K562 treated with DMSO at 1 percent for 12 hours (cell line): ENCODE measurements around the gene FBXO44. TPM values are rescaled to one million over a fixed set of nuclear protein-coding genes. Genes with fewer than 3 reads are reported as not detected.

ENCODE experiments used
- total RNA-seq: library from RNA; unstranded; fragments of 300-600 nt; gene quantifications from 2 replicates; pipeline ENCODE4 v1.2.3, GENCODE V29; 2022; ENCODE audit not compliant: insufficient read depth

The FBXO44 gene, protein sequence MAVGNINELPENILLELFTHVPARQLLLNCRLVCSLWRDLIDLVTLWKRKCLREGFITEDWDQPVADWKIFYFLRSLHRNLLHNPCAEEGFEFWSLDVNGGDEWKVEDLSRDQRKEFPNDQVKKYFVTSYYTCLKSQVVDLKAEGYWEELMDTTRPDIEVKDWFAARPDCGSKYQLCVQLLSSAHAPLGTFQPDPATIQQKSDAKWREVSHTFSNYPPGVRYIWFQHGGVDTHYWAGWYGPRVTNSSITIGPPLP
- total RNA-seq: 15.0 and 15.5 TPM in 2 replicates

DNA sequence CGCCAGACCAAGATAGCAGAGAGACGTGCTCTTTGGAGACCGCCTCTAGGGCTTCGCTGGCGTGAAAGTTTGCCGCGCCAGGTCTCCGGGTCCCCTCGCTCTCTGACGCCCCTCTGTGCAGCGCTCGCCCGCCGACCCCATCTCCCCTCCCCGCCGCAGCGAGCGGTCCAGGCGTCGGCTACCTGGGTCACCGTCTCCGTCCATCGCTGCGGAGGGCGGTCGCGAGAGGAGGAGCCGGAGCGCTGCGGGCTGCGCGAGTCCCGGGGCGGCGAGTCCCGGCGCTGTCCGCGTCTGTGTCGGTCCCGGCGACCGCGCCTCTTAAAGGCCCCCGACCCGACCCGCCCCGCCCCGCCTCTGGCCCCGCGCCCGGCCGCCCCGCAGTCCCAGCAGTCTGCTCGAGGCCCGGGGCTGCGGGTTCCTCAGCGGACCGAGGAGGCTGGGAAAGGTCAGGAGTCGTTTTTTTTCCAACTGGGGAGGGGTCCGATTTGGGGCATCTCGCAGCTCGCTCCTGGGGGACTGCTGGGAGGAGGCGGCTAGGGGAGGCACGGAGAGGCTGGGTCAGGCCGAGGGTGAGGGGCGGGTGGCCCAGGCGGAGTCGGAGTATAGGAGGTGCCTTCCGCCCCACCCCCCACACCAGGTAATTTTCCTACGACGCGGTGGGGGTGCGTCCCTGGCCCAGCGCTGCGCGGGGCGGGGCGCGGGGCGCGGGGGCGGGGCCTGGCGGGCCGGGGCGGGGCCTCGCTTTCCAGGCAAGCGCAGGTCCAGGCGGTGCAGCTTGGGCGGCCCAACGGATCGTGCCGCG, at the start of gene FBXO44, which contains the start of gene FBXO2:
Gene FBXO44 (plus strand): TSS at position 741 of the 802 bp plus-strand sequence. CDS start 959 bp downstream, outside the sequence.
Gene FBXO2 (minus strand): TSS at position 293 of the 802 bp plus-strand sequence. CDS start 89 bp downstream, at position 204.

DNA sequence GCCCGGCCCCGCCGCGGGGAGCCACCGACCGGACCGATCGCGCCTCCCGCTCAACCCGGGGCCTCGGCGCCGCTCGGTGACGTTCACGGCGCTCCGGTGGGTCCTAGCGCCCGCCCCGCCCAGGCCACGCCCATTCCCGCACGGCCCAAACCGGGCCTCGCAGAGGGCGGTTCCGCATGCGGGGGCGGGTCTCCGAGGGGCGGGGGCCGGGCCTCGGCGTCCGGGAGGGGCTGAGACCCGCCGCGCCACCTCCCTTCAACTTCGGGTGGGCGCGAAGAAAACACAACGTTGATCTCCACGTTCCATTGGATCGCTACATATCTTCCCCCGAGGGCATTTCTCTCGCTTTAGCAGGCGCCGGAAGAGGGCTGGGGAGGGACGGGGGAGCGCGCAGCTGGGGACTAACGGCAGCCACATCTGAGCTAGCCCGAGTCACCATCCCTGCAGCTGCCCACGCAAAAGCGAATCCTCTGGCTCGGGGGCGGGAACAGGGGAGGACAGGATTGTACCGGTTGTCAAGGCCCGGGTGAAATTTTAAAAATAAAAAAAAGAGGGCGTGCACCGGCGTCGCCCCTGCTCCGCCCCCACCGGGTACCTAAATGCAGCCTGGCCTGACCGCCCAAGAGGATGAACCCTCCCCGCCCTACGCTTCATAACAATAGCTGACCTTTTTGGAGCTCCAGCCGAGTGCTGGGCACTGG, 26.5 kb downstream of the FBXO44 start, which contains the start of gene MAD2L2:
Gene MAD2L2 (minus strand): TSS at position 78 of the 701 bp plus-strand sequence. CDS start 547 bp downstream, outside the sequence.

DNA sequence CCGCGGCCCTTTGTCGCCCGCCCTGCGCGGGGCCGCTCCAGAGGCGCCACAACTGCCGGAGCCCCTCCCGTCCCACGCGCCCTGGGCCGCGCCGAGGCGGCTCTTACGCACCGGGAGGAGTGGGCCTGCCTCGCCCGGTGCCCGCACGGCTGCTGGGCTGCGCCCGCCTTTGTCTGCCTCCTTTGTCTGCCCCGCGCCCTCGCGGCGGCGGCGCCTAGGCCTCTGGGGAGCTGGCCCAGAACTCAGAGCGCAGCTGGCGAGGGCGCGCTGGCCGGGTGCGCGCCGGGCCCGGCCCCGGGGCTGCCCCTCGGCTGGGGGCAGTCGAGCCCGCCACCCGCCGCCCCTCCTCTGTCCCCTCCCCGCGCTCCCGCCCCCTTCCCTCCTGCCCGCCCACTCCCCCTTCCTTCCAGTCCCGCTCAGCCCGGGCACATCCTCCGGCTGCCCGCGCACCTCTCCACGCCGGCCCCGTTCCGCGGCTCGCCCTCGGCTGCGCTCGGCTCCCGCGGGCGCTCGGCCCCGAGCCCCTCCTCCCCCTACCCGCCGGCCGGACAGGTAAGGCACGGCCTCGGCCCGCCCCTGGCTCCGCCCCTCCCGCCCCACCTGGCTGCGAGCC, 36.7 kb downstream of the FBXO44 start, which contains the start of gene DRAXIN:
Gene DRAXIN (plus strand): TSS at position 409 of the 613 bp plus-strand sequence. CDS start 14,549 bp downstream, outside the sequence.

Other genes starting within 250 kb of the FBXO44 start
- gene DISP3, start 175.7 kb upstream of the FBXO44 start, total RNA-seq: not detected in 2 replicates
- gene FBXO2, start 448 bp upstream of the FBXO44 start, total RNA-seq: 3.5 and 3.7 TPM in 2 replicates
- 37.0 and 40.5 TPM in 2 replicates for gene FBXO6, start 9.3 kb downstream of the FBXO44 start, total RNA-seq
- gene MAD2L2, start 26.3 kb downstream of the FBXO44 start, total RNA-seq: 250 and 265 TPM in 2 replicates
- gene DRAXIN, start 36.8 kb downstream of the FBXO44 start, total RNA-seq: not detected in 2 replicates
- 136 and 148 TPM in 2 replicates for gene AGTRAP, start 81.3 kb downstream of the FBXO44 start, total RNA-seq
- gene C1orf167, start 107.3 kb downstream of the FBXO44 start, total RNA-seq: not detected in 2 replicates
- gene MTHFR, start 151.1 kb downstream of the FBXO44 start, total RNA-seq: 30.8 and 87.0 TPM in 2 replicates
- 4.5 and 12.7 TPM in 2 replicates for gene CLCN6, start 151.3 kb downstream of the FBXO44 start, total RNA-seq
- not detected in 2 replicates for gene NPPA, start 192.9 kb downstream of the FBXO44 start, total RNA-seq
- gene NPPB, start 204.1 kb downstream of the FBXO44 start, total RNA-seq: not detected in 2 replicates